Gastrocnemius medialis (tissue), 4 donors: ENCODE measurements around the gene RAPGEF1.

ENCODE experiments used
- POLR2A ChIP-seq, 2 donors: fragments of 450-650 bp; IDR thresholded peaks; one replicate each; pipeline ENCODE4 v1.6.1; 2017; ENCODE audit warnings: antibody characterized with exemption in 2 of 2, mild to moderate bottlenecking in 2 of 2, moderate library complexity in 2 of 2
- TF ChIP-seq, protein P1 (sequence below), 5 experiments: fragments of 450-650 bp in 3 of 5; fragments of 200-600 bp in 2 of 5; sonication (generic) in 2 of 5; IDR thresholded peaks in 4 of 5; conservative IDR thresholded peaks in 1 of 5; 1 replicate in 4 of 5; 2 replicates in 1 of 5; pipeline ENCODE4 v1.5.1; 2016 to 2019; ENCODE audit warnings: antibody characterized with exemption in 5 of 5, mild to moderate bottlenecking in 3 of 5, moderate library complexity in 3 of 5

GRCh38 chr9:131590907-131591844 lies 148.7 kb downstream of the RAPGEF1 start:
- TF ChIP-seq, protein P1, sequence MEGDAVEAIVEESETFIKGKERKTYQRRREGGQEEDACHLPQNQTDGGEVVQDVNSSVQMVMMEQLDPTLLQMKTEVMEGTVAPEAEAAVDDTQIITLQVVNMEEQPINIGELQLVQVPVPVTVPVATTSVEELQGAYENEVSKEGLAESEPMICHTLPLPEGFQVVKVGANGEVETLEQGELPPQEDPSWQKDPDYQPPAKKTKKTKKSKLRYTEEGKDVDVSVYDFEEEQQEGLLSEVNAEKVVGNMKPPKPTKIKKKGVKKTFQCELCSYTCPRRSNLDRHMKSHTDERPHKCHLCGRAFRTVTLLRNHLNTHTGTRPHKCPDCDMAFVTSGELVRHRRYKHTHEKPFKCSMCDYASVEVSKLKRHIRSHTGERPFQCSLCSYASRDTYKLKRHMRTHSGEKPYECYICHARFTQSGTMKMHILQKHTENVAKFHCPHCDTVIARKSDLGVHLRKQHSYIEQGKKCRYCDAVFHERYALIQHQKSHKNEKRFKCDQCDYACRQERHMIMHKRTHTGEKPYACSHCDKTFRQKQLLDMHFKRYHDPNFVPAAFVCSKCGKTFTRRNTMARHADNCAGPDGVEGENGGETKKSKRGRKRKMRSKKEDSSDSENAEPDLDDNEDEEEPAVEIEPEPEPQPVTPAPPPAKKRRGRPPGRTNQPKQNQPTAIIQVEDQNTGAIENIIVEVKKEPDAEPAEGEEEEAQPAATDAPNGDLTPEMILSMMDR (IDR thresholded peaks at IDR 0.05 in 4 of 5, conservative IDR thresholded peaks at IDR 0.05 in 1 of 5), result peak; percentile 94 to 98 (median 96)
- no peak for TF ChIP-seq POLR2A (IDR thresholded peaks at IDR 0.05)
